HG03159 (cell line): Measurements from ENCODE around the gene PRKCZ.
"Not testable (repeated sequence)": the region's sequence is repeated elsewhere in the genome, so short reads cannot be mapped to it uniquely, and the experiment has no call there.

Source experiments
- ATAC-seq: cut with Tn5 transposase; IDR thresholded peaks from one replicate; pipeline ENCODE4 v1.9.1; 2021; ENCODE audit warnings: mild to moderate bottlenecking, moderate library complexity; ENCODE audit not compliant: unreplicated experiment

Gene PRKCZ

GRCh38 chr1:2081326-2081885 is 31.2 kb downstream of the PRKCZ start:
- no peak for ATAC-seq

- ATAC-seq: no peak
Measured at GRCh38 chr1:2082064-2082463, 31.9 kb downstream of the PRKCZ start.

- ATAC-seq: no peak
Measured at GRCh38 chr1:2083666-2084065, 33.5 kb downstream of the PRKCZ start.

GRCh38 chr1:2084306-2084705 is 34.1 kb downstream of the PRKCZ start:
- ATAC-seq: no peak

- no peak for ATAC-seq
Measured at GRCh38 chr1:2085080-2085479, 34.9 kb downstream of the PRKCZ start.

- ATAC-seq: no peak
Measured at GRCh38 chr1:2086446-2087078, 36.4 kb downstream of the PRKCZ start.

GRCh38 chr1:2087766-2088165 is 37.6 kb downstream of the PRKCZ start:
- no peak for ATAC-seq

GRCh38 chr1:2088458-2088857 is 38.2 kb downstream of the PRKCZ start:
- no peak for ATAC-seq

- no peak for ATAC-seq
Measured at GRCh38 chr1:2089051-2089450, 38.8 kb downstream of the PRKCZ start.

- ATAC-seq: no peak
Measured at GRCh38 chr1:2090216-2090890, 40.1 kb downstream of the PRKCZ start.

- ATAC-seq: no peak
Measured at GRCh38 chr1:2091611-2092604, 41.7 kb downstream of the PRKCZ start.

- ATAC-seq: no peak
Measured at GRCh38 chr1:2093055-2093454, 42.8 kb downstream of the PRKCZ start.

- no peak for ATAC-seq
Measured at GRCh38 chr1:2093636-2094035, 43.4 kb downstream of the PRKCZ start.

GRCh38 chr1:2094269-2095158 is 44.3 kb downstream of the PRKCZ start:
- not testable (repeated sequence) for ATAC-seq

- ATAC-seq: no peak
Measured at GRCh38 chr1:2095394-2095793, 45.2 kb downstream of the PRKCZ start.

- ATAC-seq: no peak
Measured at GRCh38 chr1:2095981-2096736, 45.9 kb downstream of the PRKCZ start.

- no peak for ATAC-seq
Measured at GRCh38 chr1:2097386-2098300, 47.4 kb downstream of the PRKCZ start.

- no peak for ATAC-seq
Measured at GRCh38 chr1:2098301-2098698, 48.1 kb downstream of the PRKCZ start.
